8988T (cell line): ENCODE measurements around the gene TROAP.
"Not testable (repeated sequence)": the region's sequence is repeated elsewhere in the genome, so short reads cannot be mapped to it uniquely, and the experiment has no call there.

Experiments
- DNase-seq: peaks from one replicate; pipeline ENCODE4 v3.0.0; 2011

TROAP gene

DNA sequence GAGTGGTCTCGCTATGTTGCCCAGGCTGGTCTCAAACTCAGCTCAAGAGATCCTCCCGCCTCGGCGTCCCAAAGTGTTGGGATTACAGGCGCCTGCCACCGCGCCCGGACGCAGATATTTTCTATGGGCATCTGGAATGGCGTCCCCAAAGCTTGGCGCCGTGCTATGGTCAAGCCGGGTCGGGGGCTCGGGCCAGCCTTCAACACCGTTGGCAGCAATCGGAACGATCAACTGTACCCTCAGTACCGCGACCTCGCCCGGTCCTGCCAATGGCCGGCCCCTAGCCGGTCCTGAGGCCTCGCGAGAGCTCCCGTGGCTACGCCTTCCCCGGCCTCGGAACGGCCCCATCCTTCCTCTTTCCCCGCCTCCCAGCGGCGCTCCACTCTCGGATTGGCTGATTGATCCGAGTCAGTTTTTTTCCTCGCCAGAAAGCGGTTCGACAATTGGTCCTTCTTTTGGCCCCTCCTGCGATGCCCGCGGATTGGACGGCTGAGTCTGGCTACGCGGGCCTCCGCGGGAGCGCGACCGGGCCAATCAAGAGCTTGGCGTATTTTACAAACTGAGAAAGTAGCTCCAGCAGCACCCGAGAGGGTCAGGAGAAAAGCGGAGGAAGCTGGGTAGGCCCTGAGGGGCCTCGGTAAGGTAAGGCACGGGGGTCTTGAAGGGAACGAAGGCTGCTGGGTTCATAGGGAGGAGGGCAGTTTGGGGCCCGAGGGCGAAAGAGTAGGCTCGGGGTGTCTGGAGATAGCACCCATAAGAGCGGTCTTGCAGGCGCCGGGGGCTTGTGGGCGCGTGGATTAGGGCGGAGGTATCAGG, at the start of gene TROAP:
TROAP (plus strand) TSS at position 548 of the 816 bp plus-strand sequence. CDS start 354 bp downstream, outside the sequence.
- peak; percentile 97 for DNase-seq

DNA sequence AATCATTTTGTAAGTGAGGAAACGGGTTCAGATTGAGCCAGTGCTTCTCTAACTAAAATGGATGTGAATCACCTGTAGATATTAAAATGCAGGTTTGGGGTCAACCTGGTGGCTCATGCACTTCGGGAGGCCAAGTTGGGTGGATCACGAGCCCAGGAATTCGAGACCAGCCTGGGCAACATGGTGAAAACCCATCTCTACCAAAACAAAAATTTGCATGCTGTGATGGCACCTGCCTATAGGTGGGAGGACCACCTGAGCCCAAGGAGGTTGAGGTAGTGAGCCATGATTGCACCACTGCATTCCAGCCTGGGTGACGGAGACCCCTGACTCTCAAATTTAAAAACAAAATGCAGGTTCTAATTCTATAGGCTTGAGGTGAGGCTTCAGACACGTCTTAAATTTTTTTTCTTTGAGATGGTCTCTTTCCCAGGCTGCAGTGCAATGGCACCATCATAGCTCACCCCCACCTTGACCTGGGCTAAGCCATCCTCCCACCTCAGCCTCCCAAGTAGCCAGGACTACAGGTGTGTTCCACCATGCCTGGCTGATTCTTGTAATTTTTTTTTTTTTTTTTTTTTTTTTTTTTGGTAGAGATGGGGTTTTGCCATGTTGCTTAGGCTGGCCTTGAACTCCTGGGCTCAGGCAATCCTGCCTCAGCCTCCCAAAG, 49.2 kb upstream of the TROAP start:
- no peak for DNase-seq

DNA sequence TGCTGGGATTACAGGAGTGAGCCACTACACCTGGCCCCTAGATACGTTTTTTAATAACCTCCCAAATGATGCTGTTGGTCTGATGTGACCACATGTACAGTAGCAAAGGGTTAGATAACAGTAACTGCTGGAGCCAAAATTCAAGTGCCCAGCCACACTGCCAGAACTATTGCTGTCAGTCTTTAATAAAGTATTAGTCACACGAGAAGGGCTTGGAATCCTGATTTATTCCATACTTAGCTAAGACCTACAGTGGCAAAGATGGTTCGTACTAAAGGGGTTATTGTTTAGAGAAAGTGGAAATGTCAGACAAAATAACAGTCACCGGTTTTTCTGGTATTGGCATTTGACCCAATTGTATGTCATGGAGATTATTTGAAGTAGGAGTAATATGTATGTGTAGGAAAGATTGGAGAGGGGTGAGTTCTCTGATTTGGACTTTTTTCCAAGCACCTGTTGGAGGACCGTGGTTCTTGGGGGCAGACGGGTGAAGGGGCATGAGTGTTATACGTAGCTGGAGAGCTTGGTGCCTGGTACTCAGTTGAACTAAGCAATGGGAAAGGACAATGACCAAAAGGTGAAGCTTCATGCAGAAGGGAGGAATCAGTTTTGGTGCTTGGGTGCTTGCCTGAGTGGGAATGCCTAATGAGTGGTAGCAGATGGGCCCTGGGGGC, 48.5 kb upstream of the TROAP start:
- no peak for DNase-seq

DNA sequence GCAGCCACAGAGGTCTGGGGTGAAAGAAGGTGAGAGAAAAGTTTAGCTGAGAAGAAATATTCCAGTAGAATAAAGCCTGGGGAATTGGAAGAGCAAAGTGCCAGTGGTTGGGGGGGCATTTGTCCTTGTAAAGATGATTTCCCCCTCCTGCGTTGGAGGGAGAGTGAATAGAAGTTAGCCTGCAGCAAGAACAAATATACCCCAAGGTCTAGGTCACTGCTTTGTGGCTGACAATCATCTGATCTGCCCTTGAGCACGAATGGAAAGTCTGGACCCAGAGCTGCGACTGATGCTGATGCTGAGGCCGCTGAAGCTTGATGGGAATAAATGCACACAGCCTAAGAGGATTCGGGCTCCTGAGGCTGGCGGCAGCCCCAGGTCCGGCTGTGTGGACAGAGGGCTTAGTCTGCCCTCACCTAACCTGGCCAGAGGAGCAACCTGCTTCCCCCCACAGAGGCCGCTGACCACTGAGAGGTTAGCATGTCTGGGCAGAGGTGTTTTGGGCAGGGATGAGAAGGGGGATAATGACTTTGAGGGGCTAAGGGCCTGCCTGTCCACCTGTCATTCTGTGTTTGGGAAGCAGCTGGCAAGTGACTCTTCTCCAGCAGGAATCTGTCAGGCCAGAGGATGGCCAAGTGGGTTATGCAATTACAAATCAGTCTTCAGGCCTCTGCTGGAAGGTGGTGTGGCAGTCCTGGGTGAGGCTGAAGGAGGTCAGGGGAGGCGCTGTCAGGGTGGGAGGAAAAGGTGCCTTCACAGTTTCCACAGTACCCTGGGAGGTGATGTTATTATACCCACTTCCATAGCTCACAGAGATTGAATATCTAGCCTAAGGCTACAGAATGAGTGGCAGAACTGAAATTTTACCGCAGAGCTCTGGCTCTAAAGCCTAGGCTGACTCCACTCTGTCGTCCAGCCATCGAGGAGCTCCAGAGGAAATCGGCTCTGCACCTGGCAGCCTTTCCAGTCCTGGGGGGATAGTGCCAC, 46.5 kb upstream of the TROAP start:
- no peak for DNase-seq

GRCh38 chr12:49277466-49277865, 45.6 kb upstream of the TROAP start:
- no peak for DNase-seq

GRCh38 chr12:49279706-49280159, 43.3 kb upstream of the TROAP start:
- DNase-seq = no peak

DNA sequence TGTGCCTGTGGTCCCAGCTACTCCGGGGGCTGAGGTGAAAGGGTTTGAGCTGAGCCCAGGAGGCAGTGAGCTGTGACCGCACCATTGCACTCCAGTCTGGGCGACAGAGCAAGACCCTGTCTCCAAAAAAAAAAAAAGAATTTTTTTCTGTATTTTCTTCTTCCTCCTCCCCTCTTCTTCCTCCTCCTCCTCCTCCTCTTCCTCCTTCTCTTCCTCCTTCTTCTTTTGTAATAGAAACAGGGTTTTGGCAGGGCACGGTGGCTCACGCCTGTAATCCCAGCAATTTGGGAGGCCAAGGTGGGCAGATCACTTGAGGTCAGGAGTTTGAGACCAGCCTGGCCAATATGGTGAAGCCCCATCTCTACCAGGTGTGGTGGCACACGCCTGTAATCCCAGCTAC, 42.5 kb upstream of the TROAP start:
- not testable (repeated sequence) for DNase-seq

DNA sequence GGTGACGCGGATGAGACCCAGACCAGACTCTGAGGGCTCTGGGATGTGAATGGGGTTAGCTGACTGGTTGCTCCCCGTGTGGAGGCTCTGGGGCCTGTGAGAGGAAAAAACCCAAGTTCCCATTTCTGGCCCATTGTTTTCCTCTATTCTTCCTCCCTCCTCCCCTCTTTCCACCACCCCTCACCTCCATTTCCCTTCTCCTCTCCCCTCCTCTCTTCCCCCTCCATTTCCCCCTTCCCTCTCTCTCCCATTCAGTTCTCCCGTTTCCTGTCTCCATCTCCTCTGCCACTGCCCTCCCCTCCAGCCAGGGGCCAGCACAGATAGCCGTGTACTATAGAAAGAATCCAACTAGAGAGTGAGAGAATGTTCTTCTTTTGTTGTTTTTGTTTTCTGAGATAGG, 40.8 kb upstream of the TROAP start:
- DNase-seq = no peak

DNA sequence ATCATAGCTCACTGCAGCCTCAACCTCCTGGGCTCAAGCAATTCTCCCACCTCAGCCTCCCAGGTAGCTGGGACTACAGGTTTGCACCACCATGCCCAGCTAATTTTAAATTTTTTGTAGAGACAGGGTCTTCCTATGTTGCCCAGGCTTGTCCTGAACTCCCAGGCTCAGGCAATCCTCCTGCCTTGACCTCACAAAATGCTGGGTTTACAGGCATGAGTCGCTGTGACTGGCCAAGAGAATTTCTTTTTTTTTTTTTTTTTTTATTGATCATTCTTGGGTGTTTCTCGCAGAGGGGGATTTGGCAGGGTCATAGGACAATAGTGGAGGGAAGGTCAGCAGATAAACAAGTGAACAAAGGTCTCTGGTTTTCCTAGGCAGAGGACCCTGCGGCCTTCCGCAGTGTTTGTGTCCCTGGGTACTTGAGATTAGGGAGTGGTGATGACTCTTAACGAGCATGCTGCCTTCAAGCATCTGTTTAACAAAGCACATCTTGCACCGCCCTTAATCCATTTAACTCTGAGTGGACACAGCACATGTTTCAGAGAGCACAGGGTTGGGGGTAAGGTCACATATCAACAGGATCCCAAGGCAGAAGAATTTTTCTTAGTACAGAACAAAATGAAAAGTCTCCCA, 40.2 kb upstream of the TROAP start:
- DNase-seq = not testable (repeated sequence)

DNA sequence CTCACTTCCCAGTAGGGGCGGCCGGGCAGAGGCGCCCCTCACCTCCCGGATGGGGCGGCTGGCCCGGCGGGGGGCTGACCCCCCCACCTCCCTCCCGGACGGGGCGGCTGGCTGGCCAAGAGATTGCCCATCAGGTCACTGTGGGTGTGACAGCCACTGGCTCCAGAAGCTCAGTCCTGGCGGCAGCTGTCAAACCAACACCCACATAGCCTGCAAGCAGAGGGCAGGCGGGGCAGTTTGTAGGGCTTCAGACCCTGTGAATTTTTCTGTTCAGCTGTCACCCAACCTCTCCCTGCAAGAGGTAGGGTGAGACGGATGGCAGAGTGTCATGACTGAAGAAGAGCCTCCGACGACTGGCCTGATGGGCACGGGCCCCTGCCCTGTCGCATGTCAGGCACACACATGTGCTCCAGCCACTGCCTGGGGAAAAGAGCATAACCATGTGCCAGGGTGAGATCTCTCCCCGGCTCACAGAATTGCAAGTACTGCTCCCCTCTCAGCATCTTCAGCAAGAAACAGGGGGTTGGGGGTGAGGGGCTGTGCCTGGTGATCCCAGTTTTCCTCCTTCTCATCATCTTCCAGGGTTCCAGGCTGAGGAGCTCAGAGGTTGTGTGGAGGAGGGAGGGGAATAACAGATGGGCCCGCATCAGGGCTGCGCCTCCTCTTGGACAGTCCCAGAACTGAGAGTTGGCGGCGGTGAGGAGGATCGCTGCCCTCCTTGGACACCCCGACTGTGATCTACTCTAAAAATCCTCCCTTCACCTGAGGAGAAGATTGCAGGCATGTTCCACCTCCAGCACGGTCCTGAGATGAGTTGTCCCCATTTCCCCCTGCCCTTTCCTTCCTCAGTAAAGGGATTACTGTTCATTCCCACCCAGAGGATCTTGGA, 39.3 kb upstream of the TROAP start:
- no peak for DNase-seq

DNA sequence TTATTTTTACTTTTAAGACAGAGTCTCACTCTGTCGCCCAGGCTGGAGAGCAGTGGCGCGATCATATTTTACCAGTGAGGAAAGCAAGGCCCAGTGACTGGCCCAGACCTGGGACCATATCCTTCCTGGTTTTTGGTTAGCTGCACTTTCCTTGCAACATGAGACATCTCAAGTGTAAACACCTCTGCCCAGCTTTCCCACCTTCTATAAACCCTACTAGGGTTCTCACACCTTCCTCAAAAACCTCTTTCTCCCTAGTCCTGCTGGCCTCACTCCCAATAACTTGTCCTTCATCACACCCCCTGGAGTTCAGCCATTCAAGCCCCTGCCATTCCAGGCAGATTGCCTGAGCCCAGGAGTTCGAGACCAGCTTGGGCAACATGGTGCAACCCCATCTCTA, 38.4 kb upstream of the TROAP start:
- DNase-seq = no peak

DNA sequence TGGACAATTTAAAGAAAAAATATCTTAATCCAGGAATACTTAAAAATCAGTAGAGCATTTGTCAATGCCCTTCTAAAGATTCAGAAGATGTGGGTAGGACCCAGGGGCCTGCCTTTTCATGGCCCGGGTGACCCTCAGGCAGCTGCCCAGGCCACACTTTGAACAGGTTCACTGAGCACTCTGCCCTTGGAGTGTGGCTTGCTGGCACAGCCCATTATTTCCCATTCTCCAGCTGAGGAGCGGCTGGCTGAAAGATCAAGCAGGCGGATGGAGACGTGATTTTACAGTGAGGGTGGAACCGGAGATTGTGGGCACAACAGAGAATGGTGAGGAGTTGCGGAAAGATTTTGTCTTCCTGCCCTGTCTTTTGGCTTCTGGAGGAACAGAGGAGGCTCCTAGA, 35.2 kb upstream of the TROAP start:
- no peak for DNase-seq

DNA sequence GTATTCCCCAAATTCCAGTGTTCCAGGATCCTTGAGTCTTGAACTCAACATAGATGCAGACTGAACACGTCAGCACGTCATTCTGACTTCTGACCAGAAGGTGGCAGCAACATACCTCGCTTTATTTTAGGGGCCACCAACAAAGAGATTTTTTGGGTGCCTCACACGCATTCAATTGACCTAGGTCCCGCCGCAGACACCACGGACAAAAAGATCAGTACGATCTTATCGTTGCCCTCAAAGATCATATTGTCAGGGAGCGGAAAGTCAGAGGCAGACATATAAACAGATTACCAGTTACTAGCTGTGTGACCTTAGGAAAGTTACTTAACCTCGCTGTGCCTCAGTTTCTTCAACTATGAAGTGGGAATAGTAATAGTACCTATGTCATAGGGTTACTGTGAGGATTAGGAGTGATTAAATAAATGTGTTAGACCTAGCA, 34.6 kb upstream of the TROAP start:
- DNase-seq = no peak

DNA sequence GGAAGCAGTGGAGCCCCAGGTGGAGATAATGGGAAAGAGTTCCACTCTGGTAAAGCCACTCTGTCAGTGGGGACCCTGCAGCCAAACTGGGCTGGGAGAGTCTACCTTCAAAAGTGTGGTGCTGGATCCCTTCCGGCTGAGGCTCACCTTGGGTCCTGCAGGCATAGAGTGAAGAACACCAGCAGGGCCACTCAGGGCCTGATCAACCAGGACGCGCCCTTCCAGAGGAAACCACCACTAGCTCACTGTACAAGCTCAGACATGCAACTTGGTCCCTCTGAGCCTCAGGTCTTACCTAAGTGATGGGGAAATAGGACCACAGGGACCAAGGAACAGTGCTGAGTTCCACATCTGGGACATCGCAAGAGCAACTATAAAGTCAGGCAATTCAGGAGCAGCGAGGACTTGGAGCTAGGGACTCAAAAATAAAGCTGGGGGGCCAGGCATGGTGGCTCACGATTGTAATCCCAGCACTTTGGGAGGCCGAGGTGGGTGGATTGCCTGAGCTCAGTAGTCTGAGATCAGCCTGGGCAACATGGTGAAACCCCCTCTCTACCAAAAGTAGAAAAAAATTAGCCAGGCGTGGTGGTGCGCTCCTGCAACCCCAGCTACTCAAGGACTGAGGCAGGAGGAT, 34.0 kb upstream of the TROAP start:
- DNase-seq = no peak

- no peak for DNase-seq
Measured at GRCh38 chr12:49292729-49293055, 30.4 kb upstream of the TROAP start.

- no peak for DNase-seq
Measured at GRCh38 chr12:49293056-49293956, 29.7 kb upstream of the TROAP start.

DNA sequence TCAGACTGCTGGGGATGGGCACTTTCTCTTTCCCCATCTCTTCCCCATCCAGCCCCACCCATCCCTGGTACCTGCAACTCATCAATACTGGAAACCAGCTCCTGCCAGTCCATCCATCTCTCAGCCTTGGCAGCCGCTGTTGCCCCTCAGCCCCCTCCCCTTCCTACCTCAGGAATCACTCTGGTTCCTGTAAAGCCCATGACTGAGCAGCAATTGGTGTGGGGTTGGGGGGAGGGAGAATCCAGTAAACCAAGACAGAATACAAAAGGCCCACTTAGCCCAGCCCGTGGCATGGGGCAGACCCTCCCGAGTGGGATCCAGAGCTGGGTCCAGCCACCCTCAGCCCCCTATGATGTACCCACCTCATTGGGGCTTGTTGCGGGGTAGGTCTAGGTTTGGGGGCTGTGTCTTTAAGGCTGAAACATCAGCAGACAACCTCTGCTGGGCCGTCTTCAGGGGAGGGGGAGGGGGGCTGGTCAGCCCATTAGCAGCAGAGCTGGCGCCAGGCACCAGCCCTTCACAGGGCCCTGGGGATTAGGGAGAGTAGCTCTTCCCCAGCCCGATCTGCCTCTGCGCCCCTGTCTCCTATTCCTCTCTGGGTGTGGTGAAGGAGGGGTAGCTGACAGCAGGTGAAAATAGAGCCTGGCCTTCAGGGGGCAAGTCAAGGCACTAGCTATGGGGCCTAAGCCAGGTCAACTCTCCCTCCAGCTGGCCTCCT, 28.8 kb upstream of the TROAP start:
- no peak for DNase-seq

- no peak for DNase-seq
Measured at GRCh38 chr12:49294804-49295081, 28.3 kb upstream of the TROAP start.
